MCF 10A (cell line): Measurements from ENCODE around the gene FOXQ1. TPM values are rescaled to one million over a fixed set of nuclear protein-coding genes. Genes with fewer than 3 reads are reported as not detected.
A peak's percentile ranks its signal among the peaks of the same experiment; 100 is the strongest.

Source experiments
- BruUV-seq: library from RNA; stranded (reverse); fragments of 400-500 nt; replicated peaks from 2 replicates; lab custom pipeline; 2021; lab: Mats Ljungman, UMichigan
- CTCF ChIA-PET: fragments of 300-600 bp; sonication (Branson Sonifier 250); formaldehyde crosslinking; extraction: SDS; loops from one replicate; lab custom pipeline; 2021; ENCODE audit warnings: antibody characterized with exemption, inconsistent platforms; lab: Yijun Ruan, JAX
- POLR2A ChIA-PET: fragments of 300-600, 350-650 bp; sonication (Branson Sonifier 250); formaldehyde crosslinking; extraction: SDS; loops from one replicate; lab custom pipeline; 2020; ENCODE audit warnings: antibody characterized with exemption, inconsistent platforms; lab: Yijun Ruan, JAX
- DNase-seq: peaks from one replicate; pipeline ENCODE4 v3.0.0-alpha.2; 2018; ENCODE audit not compliant: unreplicated experiment
- H3K27ac Mint-ChIP-seq: one replicate; pipeline ENCODE4 v1.8.0; 2022; ENCODE audit warnings: mild to moderate bottlenecking, low read depth, mixed read lengths; ENCODE audit not compliant: unreplicated experiment
- H3K27me3 Mint-ChIP-seq: one replicate; pipeline ENCODE4 v1.8.0; 2022; ENCODE audit warnings: mixed read lengths; ENCODE audit not compliant: insufficient read depth, unreplicated experiment
- H3K36me3 Mint-ChIP-seq: one replicate; pipeline ENCODE4 v1.8.0; 2022; ENCODE audit warnings: mild to moderate bottlenecking, moderate library complexity, mixed read lengths; ENCODE audit not compliant: insufficient read depth, unreplicated experiment
- H3K4me1 Mint-ChIP-seq: one replicate; pipeline ENCODE4 v1.8.0; 2022; ENCODE audit warnings: mixed read lengths; ENCODE audit not compliant: insufficient read depth, unreplicated experiment
- H3K4me3 Mint-ChIP-seq: one replicate; pipeline ENCODE4 v1.8.0; 2022; ENCODE audit warnings: mild to moderate bottlenecking, moderate library complexity, mixed read lengths; ENCODE audit not compliant: unreplicated experiment
- H3K9me3 Mint-ChIP-seq: one replicate; pipeline ENCODE4 v1.8.0; 2022; ENCODE audit warnings: mixed read lengths; ENCODE audit not compliant: unreplicated experiment
- CTCF ChIP-seq: fragments of 200-600 bp; IDR thresholded peaks from one replicate; pipeline ENCODE4 v1.8.0; 2022; ENCODE audit warnings: antibody characterized with exemption, mild to moderate bottlenecking; ENCODE audit not compliant: unreplicated experiment
- intact Hi-C: fragments of 100-400 bp; cut with micrococcal nuclease; formaldehyde crosslinking; loops from 2 replicates; pipeline ENCODE4 v1.14.1; 2022
- total RNA-seq: library from RNA; stranded (reverse); gene quantifications from 2 replicates; pipeline ENCODE4 v1.2.3, GENCODE V29; 2022

The FOXQ1 gene
- total RNA-seq, 1 experiment from 2014 or later: 5.6 TPM

- no peak for TF ChIP-seq CTCF
- Mint-ChIP-seq H3K9me3 (no peaks in the 10 kb centered on the region), H3K4me3 (no peak overlapping the region), H3K27me3 (no peaks in the 10 kb centered on the region), H3K27ac (no peak overlapping the region), H3K36me3 (no peaks in the 10 kb centered on the region), H3K4me1 (peaks cover 4% of the 10 kb centered on the region)
- no peak for DNase-seq
- ChIA-PET CTCF (no interaction called here), POLR2A (no interaction called here)
- intact Hi-C loops: no loop called here
- no TSS peak for BruUV-seq
These were observed 5.8 kb upstream of the FOXQ1 start for GRCh38 chr6:1306133-1306532.

GRCh38 chr6:1309366-1309765 is 2.5 kb upstream of the FOXQ1 start:
- no peak for DNase-seq
- Mint-ChIP-seq H3K4me3 (no peak overlapping the region), H3K4me1 (peaks cover 10% of the 10 kb centered on the region), H3K27me3 (no peaks in the 10 kb centered on the region), H3K36me3 (no peaks in the 10 kb centered on the region), H3K27ac (no peak overlapping the region), H3K9me3 (no peaks in the 10 kb centered on the region)
- TF ChIP-seq CTCF: no peak
- intact Hi-C loops: no loop called here
- no TSS peak for BruUV-seq
- ChIA-PET CTCF (interaction anchor here (0.6 to 0.9 kb wide), 3 partner anchors 13 to 398 kb away, joined by 3 read pairs; no protein-coding TSS in a partner anchor), POLR2A (interaction anchor here (0.6 to 4.9 kb wide), 9 partner anchors 10 to 220 kb away, joined by 3 to 60 read pairs (median 4); no protein-coding TSS in a partner anchor)

GRCh38 chr6:1310628-1311399 is 1.1 kb upstream of the FOXQ1 start:
- H3K4me1 Mint-ChIP-seq: peaks cover 10% of the 10 kb centered on the region
- H3K9me3 Mint-ChIP-seq: no peaks in the 10 kb centered on the region
- POLR2A ChIA-PET: interaction anchor here (0.5 to 5.5 kb wide), 30 partner anchors 10 to 1689 kb away, joined by 3 to 78 read pairs (median 6); no protein-coding TSS in a partner anchor
- BruUV-seq: no TSS peak
- no peak for TF ChIP-seq CTCF
- no peaks in the 10 kb centered on the region for H3K27me3 Mint-ChIP-seq
- peak overlapping the region; percentile 11 for H3K27ac Mint-ChIP-seq
- no peak for DNase-seq
- CTCF ChIA-PET: interaction anchor here (0.5 to 1.2 kb wide), 7 partner anchors 12 to 231 kb away, joined by 3 to 6 read pairs (median 3); no protein-coding TSS in a partner anchor
- H3K4me3 Mint-ChIP-seq: peak overlapping the region; percentile 77
- no peaks in the 10 kb centered on the region for H3K36me3 Mint-ChIP-seq
- intact Hi-C loops: loop anchor here (1.0 to 10.0 kb wide), 4 partner anchors 24 to 398 kb away; no protein-coding TSS in a partner anchor

- intact Hi-C loops: loop anchor here (1.0 to 10.0 kb wide), 5 partner anchors 45 to 285 kb away; no protein-coding TSS in a partner anchor
- CTCF ChIA-PET: interaction anchor here (0.5 to 2.4 kb wide), 9 partner anchors 13 to 497 kb away, joined by 3 to 13 read pairs (median 4); no protein-coding TSS in a partner anchor
- Mint-ChIP-seq H3K9me3 (no peaks in the 10 kb centered on the region), H3K4me1 (peaks cover 10% of the 10 kb centered on the region), H3K27ac (peak overlapping the region; percentile 70), H3K36me3 (no peaks in the 10 kb centered on the region), H3K4me3 (peak overlapping the region; percentile 77), H3K27me3 (no peaks in the 10 kb centered on the region)
- DNase-seq: no peak
- POLR2A ChIA-PET: interaction anchor here (0.7 to 5.5 kb wide), 37 partner anchors 12 to 629 kb away, joined by 3 to 78 read pairs (median 6); no protein-coding TSS in a partner anchor
- no peak for TF ChIP-seq CTCF
- BruUV-seq: no TSS peak
These were observed 240 bp downstream of the FOXQ1 start for GRCh38 chr6:1312203-1312472.
